Hepatocyte (in vitro differentiated cells): Measurements from ENCODE around the gene E2F1.

Source experiments
- EZH2phosphoT487 ChIP-seq: fragments of 200-600 bp; sonication (generic); IDR thresholded peaks from one replicate; pipeline ENCODE4 v1.6.1; 2018; ENCODE audit warnings: antibody characterized with exemption, mild to moderate bottlenecking, low read depth, moderate library complexity; ENCODE audit not compliant: unreplicated experiment, severe bottlenecking
- TF ChIP-seq, protein P1 (sequence below): fragments of 200-600 bp; sonication (generic); IDR thresholded peaks from 2 replicates; pipeline ENCODE4 v1.5.1; 2016; ENCODE audit warnings: antibody characterized with exemption, mild to moderate bottlenecking; ENCODE audit not compliant: poor library complexity

DNA sequence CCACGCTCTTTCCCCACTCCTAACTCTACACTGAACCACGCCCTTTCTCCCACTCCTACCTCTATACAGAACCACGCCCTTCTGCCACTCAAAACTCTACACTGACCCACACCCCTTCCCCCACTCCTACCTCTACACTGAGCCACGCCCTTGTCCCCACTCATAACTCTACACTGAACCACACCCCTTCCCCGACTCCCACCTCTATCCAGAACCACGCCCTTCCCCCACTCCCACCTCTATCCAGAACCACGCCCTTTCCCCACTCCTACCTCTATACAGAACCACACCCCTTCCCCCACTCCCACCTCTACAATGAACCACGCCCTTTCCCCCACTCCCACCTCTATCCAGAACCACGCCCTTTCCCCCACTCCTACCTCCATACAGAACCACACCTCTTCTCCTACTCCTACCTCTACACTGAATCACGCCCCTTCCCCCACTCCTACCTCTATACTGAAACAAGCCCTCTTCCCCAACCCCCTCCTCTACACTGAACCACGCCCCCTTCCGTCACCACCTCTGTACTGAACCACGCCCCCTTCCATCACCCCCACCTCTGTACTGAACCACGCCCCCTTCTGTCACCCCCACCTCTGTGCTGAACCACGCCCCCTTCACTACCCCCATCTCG is 23.8 kb upstream of the E2F1 start:
- TF ChIP-seq, protein P1, sequence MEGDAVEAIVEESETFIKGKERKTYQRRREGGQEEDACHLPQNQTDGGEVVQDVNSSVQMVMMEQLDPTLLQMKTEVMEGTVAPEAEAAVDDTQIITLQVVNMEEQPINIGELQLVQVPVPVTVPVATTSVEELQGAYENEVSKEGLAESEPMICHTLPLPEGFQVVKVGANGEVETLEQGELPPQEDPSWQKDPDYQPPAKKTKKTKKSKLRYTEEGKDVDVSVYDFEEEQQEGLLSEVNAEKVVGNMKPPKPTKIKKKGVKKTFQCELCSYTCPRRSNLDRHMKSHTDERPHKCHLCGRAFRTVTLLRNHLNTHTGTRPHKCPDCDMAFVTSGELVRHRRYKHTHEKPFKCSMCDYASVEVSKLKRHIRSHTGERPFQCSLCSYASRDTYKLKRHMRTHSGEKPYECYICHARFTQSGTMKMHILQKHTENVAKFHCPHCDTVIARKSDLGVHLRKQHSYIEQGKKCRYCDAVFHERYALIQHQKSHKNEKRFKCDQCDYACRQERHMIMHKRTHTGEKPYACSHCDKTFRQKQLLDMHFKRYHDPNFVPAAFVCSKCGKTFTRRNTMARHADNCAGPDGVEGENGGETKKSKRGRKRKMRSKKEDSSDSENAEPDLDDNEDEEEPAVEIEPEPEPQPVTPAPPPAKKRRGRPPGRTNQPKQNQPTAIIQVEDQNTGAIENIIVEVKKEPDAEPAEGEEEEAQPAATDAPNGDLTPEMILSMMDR = no peak
- no peak for TF ChIP-seq EZH2phosphoT487
